ENCODE measurements around the gene POLR3C. TPM values are rescaled to one million over a fixed set of nuclear protein-coding genes. Genes with fewer than 3 reads are reported as not detected.
"Not testable (repeated sequence)": the region's sequence is repeated elsewhere in the genome, so short reads cannot be mapped to it uniquely, and the experiment has no call there.

Gene POLR3C
- total and polyA plus RNA-seq, 7 donors, result 9.0 to 37.7 (median 18.3) TPM

- intact Hi-C loops (cut with DNase I), result no loop called here
- H3K27me3 ChIP-seq, result no peaks in the 10 kb centered on the region
- peaks cover 0 to 18% (median 12%) of the 10 kb centered on the region in 4 donors for H3K4me1 ChIP-seq
- DNase-seq, result no peak
- no peak overlapping the region for H3K4me3 ChIP-seq
- H3K36me3 ChIP-seq, result peaks cover 16 to 71% (median 42%) of the 10 kb centered on the region in 4 donors
- H3K9me3 ChIP-seq, result no peaks in the 10 kb centered on the region
- no peak overlapping the region for H3K27ac ChIP-seq
- TF ChIP-seq EP300 (IDR thresholded peaks at IDR 0.05) (no peak), CTCF (IDR thresholded peaks at IDR 0.05) (no peak), POLR2AphosphoS5 (IDR thresholded peaks at IDR 0.05) (no peak), POLR2A (IDR thresholded peaks at IDR 0.05) (no peak)
These were observed 4.0 kb downstream of the POLR3C start for GRCh38 chr1:145827966-145828365.

GRCh38 chr1:145828367-145829026 is 4.5 kb downstream of the POLR3C start:
- DNase-seq, result no peak
- no peak overlapping the region for H3K4me3 ChIP-seq

GRCh38 chr1:145830810-145831209 is 6.8 kb downstream of the POLR3C start:
- peaks cover 33 to 98% (median 65%) of the 10 kb centered on the region in 4 donors for H3K36me3 ChIP-seq
- H3K4me1 ChIP-seq; H3K9me3 ChIP-seq; DNase-seq; H3K4me3 ChIP-seq; intact Hi-C loops (cut with DNase I); H3K27me3 ChIP-seq; H3K27ac ChIP-seq: not testable (repeated sequence)
- 99% methylated on average over 2 of the region's 2 CpGs for WGBS, 2 donors

More at GRCh38 chr1:145828367-145829026, 4.5 kb downstream of the POLR3C start:
- Histone ChIP-seq H3K36me3 (peaks cover 16 to 76% (median 47%) of the 10 kb centered on the region in 4 donors), H3K27me3 (no peaks in the 10 kb centered on the region), H3K9me3 (no peaks in the 10 kb centered on the region), H3K27ac (no peak overlapping the region), H3K4me1 (peaks cover 0 to 18% (median 12%) of the 10 kb centered on the region in 4 donors)
- TF ChIP-seq CTCF (IDR thresholded peaks at IDR 0.05) (no peak), EP300 (IDR thresholded peaks at IDR 0.05) (no peak), POLR2AphosphoS5 (IDR thresholded peaks at IDR 0.05) (no peak), POLR2A (IDR thresholded peaks at IDR 0.05) (no peak)
- intact Hi-C loops (cut with DNase I), result no loop called here

- Histone ChIP-seq H3K4me3 (no peak overlapping the region), H3K9me3 (no peaks in the 10 kb centered on the region), H3K27me3 (no peaks in the 10 kb centered on the region), H3K36me3 (peaks cover 38 to 99% (median 69%) of the 10 kb centered on the region in 4 donors), H3K4me1 (no peaks in the 10 kb centered on the region), H3K27ac (no peak overlapping the region)
- no peak for TF ChIP-seq EP300 (IDR thresholded peaks at IDR 0.05)
- TF ChIP-seq POLR2A (IDR thresholded peaks at IDR 0.05), result no peak
- no peak for TF ChIP-seq POLR2AphosphoS5 (IDR thresholded peaks at IDR 0.05)
- no peak for TF ChIP-seq CTCF (IDR thresholded peaks at IDR 0.05)
- intact Hi-C loops (cut with DNase I), result no loop called here
- DNase-seq, result no peak
- WGBS, 2 donors, result 99% methylated on average over 1 of the region's 1 CpG
These were observed 13.7 kb downstream of the POLR3C start for GRCh38 chr1:145837656-145838055.

GRCh38 chr1:145843031-145843430 is 19.0 kb downstream of the POLR3C start:
- TF ChIP-seq POLR2AphosphoS5 (IDR thresholded peaks at IDR 0.05) (no peak), EP300 (IDR thresholded peaks at IDR 0.05) (no peak), CTCF (IDR thresholded peaks at IDR 0.05) (no peak), POLR2A (IDR thresholded peaks at IDR 0.05) (no peak)
- intact Hi-C loops (cut with DNase I), result loop anchor here (10.0 kb wide), 1 partner anchor 58 kb away; no protein-coding TSS in a partner anchor
- H3K4me3 ChIP-seq, result no peak overlapping the region
- peaks cover 10 to 51% (median 28%) of the 10 kb centered on the region in 4 donors for H3K36me3 ChIP-seq
- H3K27me3 ChIP-seq, result no peaks in the 10 kb centered on the region
- peaks cover 0 to 14% (median 13%) of the 10 kb centered on the region in 4 donors for H3K4me1 ChIP-seq
- H3K27ac ChIP-seq, result no peak overlapping the region
- no peak for DNase-seq
- 94 to 95% methylated on average over 3 of the region's 3 CpGs for WGBS, 2 donors
- H3K9me3 ChIP-seq, result no peaks in the 10 kb centered on the region
